Measurements from ENCODE around the gene ZGRF1.
A peak's percentile ranks its signal among the peaks of the same experiment; 100 is the strongest.
"Not testable (repeated sequence)": the region's sequence is repeated elsewhere in the genome, so short reads cannot be mapped to it uniquely, and the experiment has no call there.

Gene ZGRF1

GRCh38 chr4:112515198-112516065 lies 121.3 kb downstream of the ZGRF1 start:
- peak in 1 of 3 donors; percentile 37 for DNase-seq (ENCODE audit: low read depth in 3 of 3)

GRCh38 chr4:112514647-112515197 lies 122.0 kb downstream of the ZGRF1 start:
- no peak for DNase-seq (ENCODE audit: low read depth in 3 of 3)

DNA sequence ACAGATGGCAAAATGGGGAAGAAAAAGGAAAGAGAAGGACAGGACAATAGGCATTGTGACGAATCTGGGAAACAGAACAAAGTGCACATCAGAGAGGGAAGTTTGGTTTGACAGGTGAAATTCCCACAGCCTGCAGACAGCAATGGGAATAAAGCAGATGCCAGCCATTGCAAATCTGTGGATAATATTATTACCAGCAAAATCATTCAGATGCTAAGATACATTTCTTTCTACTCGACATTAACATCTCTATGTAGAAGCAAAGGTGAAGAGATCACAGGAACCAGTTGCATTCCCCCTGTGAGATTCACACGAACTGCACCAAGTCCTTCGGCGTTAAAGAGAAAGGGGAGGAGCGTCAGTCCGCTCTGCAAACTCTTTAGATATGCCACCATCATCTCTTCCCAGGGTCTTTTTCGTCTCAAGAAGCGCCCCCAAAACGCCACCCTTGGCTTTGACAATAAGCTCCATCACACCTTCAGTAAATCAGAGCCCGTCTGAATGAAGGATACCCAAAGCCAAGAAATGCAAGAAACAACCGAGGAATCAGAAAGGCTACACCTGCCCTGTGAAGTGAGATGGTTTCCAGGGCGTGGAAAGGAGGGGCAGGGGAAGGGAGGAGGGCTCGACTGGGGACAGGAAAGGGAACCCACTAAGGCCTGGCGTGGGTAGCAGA lies 122.6 kb downstream of the ZGRF1 start:
- DNase-seq (ENCODE audit: low read depth in 3 of 3) = no peak

DNA sequence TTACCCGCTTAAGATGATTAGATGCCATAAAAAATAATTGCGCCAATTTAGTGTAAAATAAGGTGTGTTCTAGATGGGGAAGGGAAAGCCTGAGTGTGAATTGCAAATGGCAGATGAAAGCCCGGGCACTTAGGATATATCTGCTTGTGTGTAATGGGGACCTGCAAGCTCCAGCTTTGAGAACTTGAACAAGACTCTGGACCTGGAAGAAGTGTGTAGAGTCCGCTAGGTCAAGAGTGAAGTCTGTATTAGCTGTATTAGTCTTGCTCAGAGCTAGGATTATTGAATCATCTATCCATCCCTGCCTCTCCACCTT lies 124.9 kb downstream of the ZGRF1 start:
- no peak for DNase-seq (ENCODE audit: low read depth in 3 of 3)

DNA sequence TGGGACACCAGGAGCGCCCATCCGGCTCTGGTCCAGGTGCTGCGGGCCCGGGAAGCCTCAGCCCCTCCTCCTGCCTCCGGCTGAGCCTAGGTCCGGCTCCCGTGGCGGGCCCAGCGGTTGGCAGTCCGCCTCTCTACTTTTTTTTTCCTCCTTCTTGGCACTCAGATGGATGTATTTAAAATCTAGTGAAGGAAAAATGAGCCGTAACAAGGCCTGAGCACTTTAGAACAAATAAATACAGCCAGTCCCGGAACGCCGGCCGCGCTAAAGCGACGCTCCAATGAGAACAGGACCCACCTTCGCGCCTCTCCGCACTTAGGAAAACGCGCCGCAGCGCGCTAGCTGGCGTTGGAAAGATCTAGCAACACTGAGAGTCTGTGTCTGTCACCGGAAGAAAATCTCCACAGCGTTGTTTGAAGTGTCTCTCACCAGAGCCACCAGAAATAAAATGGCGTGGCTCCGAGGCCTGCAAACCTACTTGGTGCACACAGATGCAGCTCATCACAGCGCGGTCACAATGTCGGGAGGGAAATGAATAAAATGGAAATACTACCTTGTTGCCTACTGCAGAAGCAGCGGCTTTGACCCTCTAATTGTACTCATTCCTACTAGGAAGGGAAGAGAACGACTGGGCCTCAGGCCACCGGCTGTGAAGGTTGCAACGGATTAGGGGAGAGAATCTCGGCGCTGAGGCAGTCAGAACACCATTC lies 125.5 kb downstream of the ZGRF1 start:
- DNase-seq (ENCODE audit: low read depth in 3 of 3) = no peak

DNA sequence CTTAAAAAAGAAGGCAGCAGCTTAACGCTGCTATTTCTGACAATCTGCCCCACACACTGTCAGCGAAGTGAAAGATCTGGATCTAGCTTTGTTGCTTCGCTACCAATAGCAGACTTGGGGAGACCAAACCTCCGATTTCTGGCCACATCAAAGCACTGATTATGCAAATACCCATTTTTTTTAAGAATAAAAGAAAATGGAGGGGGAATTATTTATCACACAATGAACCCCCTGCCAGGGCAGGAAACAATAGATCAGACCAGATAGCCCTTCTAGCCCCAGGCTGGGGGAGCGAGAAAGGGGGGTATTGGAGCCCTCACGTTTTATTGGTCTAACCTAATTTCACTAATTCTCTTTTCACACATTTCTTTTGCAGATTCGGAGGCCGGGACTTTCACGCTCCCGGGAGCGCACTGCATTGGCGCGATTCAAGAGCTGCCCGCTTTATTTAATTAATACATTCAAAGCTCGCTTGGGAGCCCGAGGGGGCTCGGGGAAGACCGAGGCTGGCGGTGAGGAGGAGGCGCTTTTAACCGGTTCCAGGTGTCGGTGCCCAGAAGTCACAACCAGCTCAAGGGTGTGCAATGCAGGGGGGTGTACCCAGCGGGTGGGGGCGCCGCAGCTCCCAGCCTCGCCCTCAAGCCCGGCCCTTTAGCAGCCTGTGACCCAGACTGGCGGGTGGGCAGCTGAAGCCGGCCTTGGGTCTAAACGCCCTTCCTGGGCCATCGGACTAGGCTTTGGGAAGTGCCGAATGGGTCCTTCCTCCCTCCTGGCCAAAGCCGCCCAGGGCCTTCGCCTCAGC lies 126.2 kb downstream of the ZGRF1 start:
- DNase-seq (ENCODE audit: low read depth in 3 of 3) = no peak

DNA sequence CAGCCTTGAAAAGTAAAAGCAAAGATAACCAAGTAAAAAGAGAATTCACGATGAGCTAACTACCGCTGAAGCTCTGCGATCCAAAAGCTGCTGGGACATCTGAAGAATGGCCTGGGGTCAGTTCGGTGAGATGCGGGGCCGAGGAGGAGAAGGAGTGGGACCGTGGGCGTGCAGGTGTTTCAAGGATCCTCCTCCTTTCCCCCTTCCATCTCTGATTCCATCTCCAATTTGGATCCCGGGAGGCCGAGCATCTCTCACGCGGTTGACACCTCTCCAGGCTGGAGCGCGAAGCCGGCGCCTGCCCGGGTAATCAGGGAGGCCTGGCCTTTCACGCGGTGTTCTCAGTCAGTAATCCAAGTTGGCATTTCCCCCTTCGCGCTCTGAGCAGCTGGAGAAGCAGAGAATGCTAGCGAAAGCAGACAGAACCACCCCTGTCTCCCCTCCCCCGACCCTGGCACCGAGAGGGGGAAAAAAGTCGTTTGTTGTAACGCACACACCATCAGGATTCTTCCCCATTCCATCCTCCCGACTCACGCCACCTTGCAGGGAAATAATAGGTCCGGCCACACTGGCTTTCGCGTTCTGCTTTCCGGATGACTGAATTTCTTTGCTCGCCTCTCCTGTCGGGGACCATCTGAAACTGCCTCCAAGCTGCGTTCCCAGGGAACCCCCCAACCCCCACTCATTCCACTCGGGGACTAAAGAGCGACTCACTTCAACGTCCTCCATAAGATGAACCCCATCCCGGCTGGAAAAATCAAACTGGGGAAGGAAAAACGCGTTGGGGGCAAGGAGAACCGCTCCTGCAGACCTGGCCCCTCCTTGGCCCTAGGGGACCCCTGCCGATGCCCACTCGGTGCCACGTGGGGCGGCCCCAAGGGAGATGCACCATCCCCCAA lies 127.2 kb downstream of the ZGRF1 start:
- no peak for DNase-seq (ENCODE audit: low read depth in 3 of 3)

DNA sequence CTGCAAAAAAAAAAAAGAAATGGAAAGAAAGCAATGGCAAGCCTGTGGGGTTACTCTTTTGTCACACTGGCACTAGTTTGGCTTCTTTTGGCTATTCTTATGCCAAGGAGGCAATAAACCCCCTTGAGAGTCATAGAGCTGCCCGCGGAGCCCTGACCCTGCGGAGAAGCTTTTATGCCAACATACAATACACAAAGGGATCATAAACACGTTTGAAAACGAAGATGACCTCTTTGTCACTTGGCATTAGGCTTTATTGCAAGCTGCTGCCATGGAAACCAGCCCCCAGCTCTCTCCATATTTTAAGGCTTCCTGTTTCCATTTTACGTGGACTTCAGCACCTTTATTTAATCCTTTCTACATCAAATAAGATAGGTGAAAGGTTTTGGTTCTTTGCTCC lies 128.4 kb downstream of the ZGRF1 start:
- no peak for DNase-seq (ENCODE audit: low read depth in 3 of 3)

DNA sequence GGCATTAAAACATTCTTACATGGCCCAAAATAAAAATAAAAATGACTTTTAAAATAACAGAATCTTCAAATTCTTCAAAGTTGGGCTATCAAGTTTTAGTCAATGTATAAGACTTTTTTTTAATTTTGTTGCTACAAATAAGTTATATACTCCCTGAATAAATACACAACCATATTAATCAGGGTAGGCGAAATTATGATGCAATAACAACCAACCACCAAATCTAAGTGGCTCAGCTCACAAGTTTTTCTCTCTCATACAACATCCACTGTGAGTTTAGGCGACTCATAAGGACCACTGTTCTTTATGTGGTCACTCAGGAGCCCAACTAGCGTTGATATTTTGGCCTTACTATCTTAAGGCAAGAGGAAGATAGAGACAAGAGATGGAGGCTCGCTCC lies 131.9 kb downstream of the ZGRF1 start:
- DNase-seq (ENCODE audit: low read depth in 3 of 3) = no peak

DNA sequence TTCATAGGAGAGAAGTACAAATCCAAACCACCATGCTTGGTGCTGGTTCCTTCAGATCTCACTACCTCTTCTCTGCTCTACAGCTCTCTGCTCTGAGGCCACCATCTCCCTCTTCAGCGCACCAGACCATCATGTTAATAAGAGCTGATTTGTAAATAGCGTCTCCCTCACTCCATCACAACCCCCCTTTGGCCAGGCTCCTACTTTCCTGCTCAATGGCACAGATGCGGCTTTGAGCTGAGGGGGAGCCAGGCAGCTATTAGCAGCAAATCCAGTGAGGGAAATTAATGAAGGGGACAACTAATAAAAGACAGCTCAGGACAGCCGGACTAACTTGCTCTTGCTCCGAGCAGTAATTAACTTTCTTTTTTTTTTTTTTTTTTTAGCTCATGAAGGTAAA lies 133.8 kb downstream of the ZGRF1 start:
- no peak for DNase-seq (ENCODE audit: low read depth in 3 of 3)

DNA sequence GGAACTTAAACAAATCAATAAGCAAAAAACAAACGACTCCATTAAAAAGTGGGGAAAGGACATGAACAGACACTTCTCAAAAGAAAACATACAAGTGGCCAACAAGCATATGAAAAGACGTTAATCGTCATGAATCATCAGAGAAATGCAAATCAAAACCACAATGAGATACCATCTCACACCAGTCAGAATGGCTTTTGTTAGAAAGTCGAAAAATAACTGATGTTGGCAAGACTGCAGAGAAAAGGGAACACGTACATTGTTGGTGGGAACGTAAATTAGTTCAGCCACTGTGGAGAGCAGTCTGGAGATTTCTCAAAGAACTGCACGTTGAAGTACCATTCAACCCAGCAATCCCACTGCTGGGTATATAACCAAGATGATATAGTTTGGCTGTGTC lies 144.4 kb downstream of the ZGRF1 start:
- DNase-seq (ENCODE audit: low read depth in 3 of 3) = no peak

DNA sequence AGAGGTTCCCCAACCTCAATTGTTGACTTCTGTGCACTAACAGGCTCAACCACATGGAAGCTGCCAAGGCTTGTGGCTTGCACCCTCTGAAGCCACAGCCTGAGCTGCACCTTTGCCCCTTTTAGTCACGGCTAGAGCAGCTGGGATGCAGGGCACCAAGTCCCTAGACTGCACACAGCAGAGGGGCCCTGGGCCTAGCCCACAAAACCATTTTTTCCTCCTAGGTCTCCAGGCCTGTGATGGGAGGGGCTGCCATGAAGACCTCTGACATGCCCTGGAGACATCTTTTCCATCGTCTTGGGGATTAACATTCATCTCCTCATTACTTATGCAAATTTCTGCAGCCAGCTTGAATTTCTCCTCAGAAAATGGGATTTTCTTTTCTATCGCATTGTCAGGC lies 145.9 kb downstream of the ZGRF1 start:
- DNase-seq (ENCODE audit: low read depth in 3 of 3) = not testable (repeated sequence)
